Daoy (cell line): ENCODE data around the gene NCK2. TPM values are rescaled to one million over a fixed set of nuclear protein-coding genes. Genes with fewer than 3 reads are reported as not detected.

Source experiments
- DNase-seq: peaks from one replicate; pipeline ENCODE4 v3.0.0-alpha.2; 2015; ENCODE audit warnings: low read depth
- total RNA-seq: library from RNA; depleted of rRNA; stranded (reverse); fragments of >200 nt; shearing (Covaris generic); gene quantifications from 2 replicates; pipeline ENCODE4 v1.2.3, GENCODE V29; 2014

The NCK2 gene
- total RNA-seq, 1 experiment from 2014 or later: 25.7 TPM

DNA sequence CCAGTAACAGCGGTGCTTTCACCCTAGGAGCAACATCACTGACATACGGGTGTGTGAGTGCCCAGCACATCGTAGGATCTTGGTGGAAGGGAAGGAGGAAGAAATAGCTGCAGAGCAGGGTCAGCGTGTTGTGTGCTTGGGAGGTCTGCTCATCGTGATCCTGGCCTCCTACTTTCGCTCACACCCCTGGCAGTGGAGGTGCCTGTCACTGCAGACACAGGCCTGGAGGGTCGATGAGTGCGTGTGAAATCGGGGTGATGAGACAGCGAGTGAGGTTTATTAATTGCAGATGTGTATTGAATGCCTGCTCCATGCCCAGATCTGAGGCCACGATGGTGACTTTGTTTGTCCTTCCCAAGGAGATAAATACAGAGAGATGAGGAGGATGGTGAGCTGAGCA lies 126.1 kb downstream of the NCK2 start:
- DNase-seq: no peak

DNA sequence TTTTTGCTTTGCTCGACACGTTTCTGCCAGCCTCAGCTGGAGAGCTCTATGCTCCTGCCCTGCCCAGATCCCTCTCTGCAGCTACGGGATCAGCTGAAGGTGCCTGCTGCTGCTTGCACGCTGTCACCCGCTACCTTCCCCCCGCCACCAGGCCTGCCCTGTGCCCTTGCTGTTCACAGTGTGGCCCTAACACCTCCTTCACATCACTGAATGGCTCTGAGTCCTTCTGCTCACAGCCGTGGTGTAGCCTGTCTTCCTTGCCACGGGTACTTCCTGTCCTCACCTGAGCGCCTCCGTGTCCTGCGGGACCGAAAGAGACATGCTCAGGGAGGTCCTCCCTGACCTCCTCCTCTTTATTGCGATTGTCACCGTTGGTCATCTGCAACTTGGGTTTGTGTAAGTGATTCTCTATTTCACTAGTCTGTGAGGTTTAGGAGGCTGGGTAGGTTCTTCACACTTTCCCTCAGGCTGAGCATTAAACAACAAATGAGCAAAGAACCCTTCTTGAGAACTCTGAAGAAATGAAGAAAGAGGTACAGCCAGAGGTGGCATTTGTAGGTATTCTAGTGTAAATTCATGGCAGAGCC lies 127.5 kb downstream of the NCK2 start:
- DNase-seq: no peak

GRCh38 chr2:105872830-105873229 lies 128.1 kb downstream of the NCK2 start:
- DNase-seq: no peak

- DNase-seq: no peak
Measured at GRCh38 chr2:105873281-105873680, 128.6 kb downstream of the NCK2 start.

- DNase-seq: peak; percentile 91
Measured at GRCh38 chr2:105873721-105874120, 129.0 kb downstream of the NCK2 start.

- DNase-seq: no peak
Measured at GRCh38 chr2:105874466-105874865, 129.8 kb downstream of the NCK2 start.

DNA sequence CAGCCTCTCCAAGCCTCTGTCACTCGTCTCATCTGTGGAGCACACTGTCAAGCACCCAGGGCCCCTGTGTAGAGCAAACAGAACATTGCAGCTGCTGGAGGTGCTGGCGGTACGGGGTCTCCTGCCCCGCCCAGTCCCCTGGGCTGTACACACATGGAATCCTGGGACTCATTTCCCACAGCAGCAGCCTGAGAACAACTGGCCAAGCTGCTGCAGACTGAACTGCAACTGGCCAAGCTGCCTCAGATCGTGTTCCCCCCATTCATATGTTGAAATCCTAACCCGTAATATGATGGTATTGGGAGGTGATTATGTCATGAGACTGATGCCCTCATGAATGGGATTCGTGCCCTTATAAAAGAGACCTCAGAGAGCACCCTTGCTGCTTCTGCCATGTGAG lies 130.5 kb downstream of the NCK2 start:
- DNase-seq: no peak

DNA sequence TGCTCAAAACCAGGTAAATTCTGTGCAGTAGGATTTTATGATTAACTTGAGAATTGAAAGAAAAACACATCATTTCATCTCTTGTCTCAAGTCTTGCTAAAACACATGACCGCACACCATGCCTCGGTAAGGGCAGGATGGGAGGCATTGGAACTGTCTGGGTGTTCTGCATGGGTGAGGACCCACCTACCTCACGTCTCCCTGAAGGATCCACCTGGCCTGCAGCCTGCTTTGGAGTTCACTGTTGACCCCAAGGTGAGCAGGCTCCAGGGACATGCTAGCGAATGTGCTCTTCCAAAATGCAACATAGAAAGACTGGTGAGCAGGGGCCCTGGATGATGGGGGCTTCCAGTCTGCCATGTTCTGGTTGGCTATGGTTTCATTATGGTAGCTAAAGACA lies 131.5 kb downstream of the NCK2 start:
- no peak for DNase-seq

GRCh38 chr2:105877945-105878344 lies 133.2 kb downstream of the NCK2 start:
- no peak for DNase-seq

DNA sequence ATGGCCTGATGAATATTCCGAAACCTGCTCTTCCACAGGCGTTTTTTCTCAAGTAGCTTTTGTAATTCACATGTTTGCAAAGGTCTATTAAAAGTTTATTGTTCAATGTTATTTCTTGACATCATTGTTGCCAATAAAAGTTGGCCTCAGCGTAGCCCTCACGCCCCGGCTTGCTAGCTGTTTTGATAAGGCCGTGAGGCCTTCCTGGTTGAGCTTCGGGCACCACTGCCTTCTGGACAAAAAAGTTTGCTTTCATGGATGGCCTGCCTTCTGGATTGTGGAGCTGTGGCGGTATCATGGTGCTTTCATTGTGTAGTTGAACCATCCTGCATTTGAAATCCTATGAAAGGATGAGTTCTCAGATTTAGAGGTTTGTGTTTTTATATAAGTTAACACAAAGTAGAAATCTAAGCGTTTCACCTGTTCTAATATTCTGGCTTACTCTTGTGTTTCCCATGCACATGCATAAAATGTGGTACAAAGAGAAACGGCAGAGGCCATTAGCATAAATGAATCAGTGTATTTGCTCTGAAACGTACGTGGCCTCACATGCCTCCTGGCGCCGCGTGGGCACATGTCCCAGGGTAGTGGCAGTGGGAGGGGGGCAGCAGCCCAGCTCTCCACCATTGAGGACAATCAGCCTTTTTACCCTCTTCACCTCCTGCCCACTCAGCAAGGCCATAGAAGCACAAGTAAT lies 134.5 kb downstream of the NCK2 start:
- DNase-seq: no peak

- no peak for DNase-seq
Measured at GRCh38 chr2:105879803-105880300, 135.1 kb downstream of the NCK2 start.

- DNase-seq: no peak
Measured at GRCh38 chr2:105880637-105881036, 135.9 kb downstream of the NCK2 start.

DNA sequence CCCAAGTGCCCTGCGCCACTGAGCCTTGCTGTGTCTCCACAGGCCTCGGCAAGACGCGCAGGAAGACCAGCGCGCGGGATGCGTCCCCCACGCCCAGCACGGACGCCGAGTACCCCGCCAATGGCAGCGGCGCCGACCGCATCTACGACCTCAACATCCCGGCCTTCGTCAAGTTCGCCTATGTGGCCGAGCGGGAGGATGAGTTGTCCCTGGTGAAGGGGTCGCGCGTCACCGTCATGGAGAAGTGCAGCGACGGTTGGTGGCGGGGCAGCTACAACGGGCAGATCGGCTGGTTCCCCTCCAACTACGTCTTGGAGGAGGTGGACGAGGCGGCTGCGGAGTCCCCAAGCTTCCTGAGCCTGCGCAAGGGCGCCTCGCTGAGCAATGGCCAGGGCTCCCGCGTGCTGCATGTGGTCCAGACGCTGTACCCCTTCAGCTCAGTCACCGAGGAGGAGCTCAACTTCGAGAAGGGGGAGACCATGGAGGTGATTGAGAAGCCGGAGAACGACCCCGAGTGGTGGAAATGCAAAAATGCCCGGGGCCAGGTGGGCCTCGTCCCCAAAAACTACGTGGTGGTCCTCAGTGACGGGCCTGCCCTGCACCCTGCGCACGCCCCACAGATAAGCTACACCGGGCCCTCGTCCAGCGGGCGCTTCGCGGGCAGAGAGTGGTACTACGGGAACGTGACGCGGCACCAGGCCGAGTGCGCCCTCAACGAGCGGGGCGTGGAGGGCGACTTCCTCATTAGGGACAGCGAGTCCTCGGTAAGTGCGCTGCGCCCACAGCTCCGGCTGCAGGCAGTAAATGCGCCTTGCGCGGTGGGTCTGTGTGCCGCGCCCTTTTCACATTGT lies 136.8 kb downstream of the NCK2 start:
- no peak for DNase-seq

GRCh38 chr2:105882341-105882740 lies 137.6 kb downstream of the NCK2 start:
- DNase-seq: no peak

GRCh38 chr2:105882920-105883435 lies 138.3 kb downstream of the NCK2 start:
- no peak for DNase-seq

DNA sequence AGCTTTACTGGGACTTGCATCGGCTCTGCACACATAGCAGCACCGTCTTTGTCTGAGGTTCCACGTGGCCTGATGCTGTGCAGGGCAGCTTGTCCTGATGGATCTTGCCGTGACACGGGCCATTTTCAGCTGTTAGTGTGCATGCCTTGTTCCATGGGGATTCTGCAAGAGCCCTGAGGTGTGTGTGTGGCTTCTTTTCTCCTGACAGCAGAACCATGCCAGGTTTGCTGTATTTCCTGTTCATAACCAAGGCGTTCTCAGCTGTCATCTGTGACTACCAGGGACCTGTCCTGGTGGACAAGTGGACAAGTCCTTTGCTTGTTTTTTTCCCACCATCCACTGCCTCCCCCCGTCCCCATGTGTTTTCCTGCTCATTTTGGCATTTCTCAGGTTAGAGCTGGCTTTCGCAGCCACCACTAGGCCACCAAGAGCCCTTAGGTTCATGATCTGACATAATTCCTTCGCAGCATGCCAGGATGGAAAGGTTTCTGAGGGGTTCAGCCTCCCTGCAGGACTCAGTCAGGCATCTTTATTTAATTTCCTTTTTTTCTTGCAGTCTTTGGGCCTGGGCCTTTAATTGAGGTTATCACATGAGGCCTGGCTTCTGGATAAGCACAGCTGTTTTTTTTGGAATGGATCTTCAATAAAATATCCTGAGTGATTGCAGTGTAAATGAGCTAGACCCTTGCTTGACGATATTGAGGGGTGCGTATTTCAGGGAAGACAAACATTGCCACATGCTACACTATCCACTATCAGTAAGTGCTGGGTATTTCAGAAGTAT lies 139.4 kb downstream of the NCK2 start:
- no peak for DNase-seq

DNA sequence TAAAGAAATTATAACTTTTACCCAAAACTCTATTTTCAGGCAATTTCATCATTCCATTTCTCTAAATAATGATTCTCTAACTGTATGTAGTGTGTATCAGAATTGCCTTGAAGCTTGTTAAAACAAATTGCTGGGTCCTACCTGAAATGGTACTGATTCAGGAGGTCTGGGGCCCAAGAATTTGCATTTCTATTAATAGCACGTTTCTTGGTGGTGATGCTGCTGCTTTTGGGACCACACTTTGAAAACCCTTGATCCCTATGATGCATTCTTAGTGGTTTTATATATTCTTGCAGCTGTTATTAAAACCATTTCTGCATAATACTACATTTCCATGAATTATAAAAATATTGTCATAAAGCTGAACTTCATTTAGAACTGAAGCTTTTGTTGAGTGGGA lies 140.7 kb downstream of the NCK2 start:
- DNase-seq: no peak

- no peak for DNase-seq
Measured at GRCh38 chr2:105886029-105886454, 141.3 kb downstream of the NCK2 start.

DNA sequence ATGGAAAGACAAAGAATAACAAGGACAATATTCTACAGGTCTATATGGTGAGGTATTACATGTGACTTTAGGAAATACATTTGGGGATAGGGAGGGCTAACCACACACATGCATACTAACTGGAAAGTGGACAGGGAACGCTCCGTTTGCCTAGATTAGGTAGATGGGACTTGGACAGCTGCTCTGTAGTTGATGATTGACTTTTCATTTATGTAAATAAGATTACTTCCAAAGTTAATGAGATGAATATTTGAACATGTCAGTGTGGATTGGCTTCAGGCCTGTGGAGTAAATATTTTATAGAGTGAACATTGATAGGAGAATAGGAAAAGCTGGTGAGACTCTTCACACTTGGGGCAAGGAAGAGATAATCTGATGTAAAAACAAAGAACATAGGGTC lies 142.0 kb downstream of the NCK2 start:
- DNase-seq: no peak

- no peak for DNase-seq
Measured at GRCh38 chr2:105887256-105887655, 142.5 kb downstream of the NCK2 start.

- DNase-seq: no peak
Measured at GRCh38 chr2:105888625-105889024, 143.9 kb downstream of the NCK2 start.

- no peak for DNase-seq
Measured at GRCh38 chr2:105889046-105889445, 144.3 kb downstream of the NCK2 start.
